Right lobe of liver (tissue), 4 donors: Measurements from ENCODE around the gene EME2.

Source experiments
- CTCF ChIP-seq, 4 donors: fragments of 200-600 bp in 3 of 4; fragments of 450-650 bp in 1 of 4; IDR thresholded peaks; one replicate each; pipeline versions ENCODE4 v1.5.1 to v1.8.0; 2016 to 2022; ENCODE audit warnings: antibody characterized with exemption in 4 of 4, mild to moderate bottlenecking in 2 of 4
- POLR2A ChIP-seq: fragments of 450-650 bp; IDR thresholded peaks from one replicate; pipeline ENCODE4 v1.6.1; 2017; ENCODE audit warnings: antibody characterized with exemption, mild to moderate bottlenecking
- donor health status: DM: no; HTN: no; CAD: no.
- donor health status: DM: no; HTN: no; CAD: no.
- donor health status: DM: no; HTN: yes; CAD: no.

- TF ChIP-seq CTCF (IDR thresholded peaks at IDR 0.05) = no peak
- TF ChIP-seq POLR2A = no peak
These were observed 40.5 kb upstream of the EME2 start for GRCh38 chr16:1732071-1732470.
